CD14-positive monocyte (primary cell): Measurements from ENCODE around the gene ADK. TPM values are rescaled to one million over a fixed set of nuclear protein-coding genes. Genes with fewer than 3 reads are reported as not detected.

Source experiments
- DNase-seq, 3 donors: peaks; one replicate each; pipeline ENCODE4 v3.0.0-alpha.2; 2011 to 2022
- H2AFZ ChIP-seq: 2 replicates; pipeline ENCODE4 v1.6.0; 2012; ENCODE audit warnings: mild to moderate bottlenecking, low read depth, low read length, inconsistent platforms; ENCODE audit not compliant: insufficient read depth, poor library complexity, severe bottlenecking
- H3K27ac ChIP-seq, 2 donors: 1 replicate in 1 of 2; 2 replicates in 1 of 2; pipeline ENCODE4 v1.5.1; 2012 to 2013; ENCODE audit warnings: low read length in 2 of 2, control low read depth in 1 of 2, inconsistent platforms in 1 of 2, low read depth in 1 of 2, mild to moderate bottlenecking in 1 of 2
- H3K27me3 ChIP-seq, 2 donors: one replicate each; pipeline versions ENCODE4 v1.6.0 to v1.6.1; 2011 to 2013; ENCODE audit warnings: low read length in 2 of 2; ENCODE audit not compliant: control insufficient read depth in 2 of 2, insufficient read depth in 2 of 2
- H3K36me3 ChIP-seq, 2 donors: replicated peaks in 1 of 2; 1 replicate in 1 of 2; 2 replicates in 1 of 2; pipeline versions ENCODE4 v1.5.1 to v1.6.1; 2012 to 2013; ENCODE audit warnings: low read length in 2 of 2, control low read depth in 1 of 2, inconsistent platforms in 1 of 2, mild to moderate bottlenecking in 1 of 2; ENCODE audit not compliant: insufficient read depth in 2 of 2, control insufficient read depth in 1 of 2
- H3K4me1 ChIP-seq, 2 donors: 1 replicate in 1 of 2; 2 replicates in 1 of 2; pipeline versions ENCODE4 v1.5.1 to v1.6.1; 2012 to 2013; ENCODE audit warnings: low read length in 2 of 2, control low read depth in 1 of 2, inconsistent platforms in 1 of 2, mild to moderate bottlenecking in 1 of 2, moderate library complexity in 1 of 2; ENCODE audit not compliant: insufficient read depth in 2 of 2, control insufficient read depth in 1 of 2
- H3K4me2 ChIP-seq: replicated peaks from 2 replicates; pipeline ENCODE3; 2012; ENCODE audit warnings: low read length, moderate library complexity, mild to moderate bottlenecking; ENCODE audit not compliant: poor library complexity, severe bottlenecking; ENCODE audit errors: extremely low read depth
- H3K4me3 ChIP-seq, 3 experiments: fragments of 200-600 bp in 1 of 3; sonication (generic) in 1 of 3; replicated peaks in 1 of 3; 1 replicate in 2 of 3; 2 replicates in 1 of 3; pipeline ENCODE4 v1.5.1; 2011 to 2013; ENCODE audit warnings: low read length in 3 of 3, mild to moderate bottlenecking in 3 of 3, control low read depth in 2 of 3, low read depth in 2 of 3, inconsistent platforms in 1 of 3, moderate library complexity in 1 of 3
- H3K79me2 ChIP-seq: 2 replicates; pipeline ENCODE4 v1.6.0; 2012; ENCODE audit warnings: mild to moderate bottlenecking, control low read depth, inconsistent platforms, low read length, moderate library complexity; ENCODE audit not compliant: insufficient read depth
- H3K9ac ChIP-seq: 2 replicates; pipeline ENCODE4 v1.6.0; 2017; ENCODE audit warnings: low read length, mild to moderate bottlenecking; ENCODE audit not compliant: insufficient read depth, poor library complexity, severe bottlenecking
- H3K9me3 ChIP-seq, 2 donors: replicated peaks in 1 of 2; 1 replicate in 1 of 2; 2 replicates in 1 of 2; pipeline versions ENCODE4 v1.5.1 to v1.6.1; 2012 to 2013; ENCODE audit warnings: low read length in 2 of 2, control low read depth in 1 of 2; ENCODE audit not compliant: control insufficient read depth in 1 of 2, insufficient read depth in 1 of 2
- H4K20me1 ChIP-seq: 2 replicates; pipeline ENCODE4 v1.6.0; 2012; ENCODE audit warnings: mild to moderate bottlenecking, low read length, control low read depth, moderate library complexity; ENCODE audit not compliant: insufficient read depth
- H3K27ac Mint-ChIP-seq, 7 donors: one replicate each; pipeline ENCODE4 v1.8.0; 2020; ENCODE audit warnings: mild to moderate bottlenecking in 7 of 7, mixed read lengths in 7 of 7, moderate library complexity in 6 of 7, inconsistent platforms in 2 of 7
- H3K27me3 Mint-ChIP-seq, 3 donors: one replicate each; pipeline ENCODE4 v1.8.0; 2021 to 2022; ENCODE audit warnings: low read depth in 3 of 3, mild to moderate bottlenecking in 3 of 3, mixed read lengths in 3 of 3, moderate library complexity in 3 of 3, inconsistent platforms in 1 of 3
- H3K36me3 Mint-ChIP-seq, 2 donors: one replicate each; pipeline ENCODE4 v1.8.0; 2020; ENCODE audit warnings: mixed read lengths in 2 of 2, inconsistent platforms in 1 of 2, mild to moderate bottlenecking in 1 of 2
- H3K4me1 Mint-ChIP-seq: one replicate; pipeline ENCODE4 v1.8.0; 2020; ENCODE audit warnings: mild to moderate bottlenecking, mixed read lengths
- H3K4me3 Mint-ChIP-seq, 2 donors: one replicate each; pipeline ENCODE4 v1.8.0; 2020; ENCODE audit warnings: mild to moderate bottlenecking in 2 of 2, mixed read lengths in 2 of 2, moderate library complexity in 1 of 2
- H3K9me3 Mint-ChIP-seq, 7 donors: one replicate each; pipeline ENCODE4 v1.8.0; 2020 to 2022; ENCODE audit warnings: mixed read lengths in 7 of 7, mild to moderate bottlenecking in 6 of 7, moderate library complexity in 6 of 7, inconsistent platforms in 2 of 7
- CTCF ChIP-seq: fragments of 200-600 bp; IDR thresholded peaks from one replicate; pipeline ENCODE4 v1.8.0; 2022; ENCODE audit warnings: antibody characterized with exemption, mild to moderate bottlenecking
- WGBS: methylation state at CpG from one replicate; pipeline ENCODE4 v1.1.5; 2013; ENCODE audit warnings: missing lambda C conversion rate; ENCODE audit not compliant: insufficient coverage; 5-methylcytosine and 5-hydroxymethylcytosine counted together
- intact Hi-C, 2 donors: fragments of 100-400 bp; cut with micrococcal nuclease; formaldehyde crosslinking; loops; one replicate each; pipeline versions ENCODE4 v1.15.0 to v1.15.1; 2023
- polyA plus RNA-seq, 3 donors: library from polyadenylated mRNA; depleted of rRNA in 1 of 3; unstranded in 2 of 3; stranded (reverse) in 1 of 3; fragments of 300-500 nt in 2 of 3; fragments of >200 nt in 1 of 3; fragmentation: Illumina TruSeq in 2 of 3; gene quantifications; 1 replicate in 2 of 3; 2 replicates in 1 of 3; pipeline ENCODE4 v1.2.3, GENCODE V29; 2012 to 2021

The ADK gene
- polyA plus RNA-seq, 3 donors = 6.4 to 38.2 (median 35.7) TPM

- no peaks in the 10 kb centered on the region for H3K79me2 ChIP-seq
- no peak overlapping the region for H3K4me2 ChIP-seq
- no peak overlapping the region for H3K9ac ChIP-seq
- no peak overlapping the region for H3K27ac Mint-ChIP-seq
- no peaks in the 10 kb centered on the region for H4K20me1 ChIP-seq
- H3K36me3 Mint-ChIP-seq = no peaks in the 10 kb centered on the region
- H3K27me3 Mint-ChIP-seq = peaks cover 0 to 2% (median 0%) of the 10 kb centered on the region in 3 donors
- no peaks in the 10 kb centered on the region for H3K9me3 ChIP-seq
- intact Hi-C loops = no loop called here
- no peak overlapping the region for H3K4me3 ChIP-seq
- H3K4me3 Mint-ChIP-seq = no peak overlapping the region
- H2AFZ ChIP-seq = no peak overlapping the region
- WGBS = 80% methylated on average over 3 of the region's 4 CpGs
- H3K27me3 ChIP-seq = no peaks in the 10 kb centered on the region
- peaks cover 6 to 9% of the 10 kb centered on the region in 2 donors for H3K4me1 ChIP-seq
- no peaks in the 10 kb centered on the region for H3K36me3 ChIP-seq
- no peak for TF ChIP-seq CTCF
- peaks cover 17% of the 10 kb centered on the region for H3K4me1 Mint-ChIP-seq
- DNase-seq = no peak
- H3K9me3 Mint-ChIP-seq = peaks cover 0 to 1% (median 0%) of the 10 kb centered on the region in 7 donors
- no peak overlapping the region for H3K27ac ChIP-seq
Measured at GRCh38 chr10:74745449-74745848, 594.4 kb downstream of the ADK start.

- Mint-ChIP-seq H3K4me1 (peaks cover 17% of the 10 kb centered on the region), H3K27ac (no peak overlapping the region), H3K9me3 (peaks cover 0 to 1% (median 0%) of the 10 kb centered on the region in 7 donors), H3K27me3 (peaks cover 0 to 2% (median 0%) of the 10 kb centered on the region in 3 donors), H3K36me3 (no peaks in the 10 kb centered on the region), H3K4me3 (no peak overlapping the region)
- Histone ChIP-seq H3K4me3 (no peak overlapping the region), H3K4me1 (peaks cover 6 to 9% of the 10 kb centered on the region in 2 donors), H3K9me3 (no peaks in the 10 kb centered on the region), H3K36me3 (no peaks in the 10 kb centered on the region), H3K79me2 (no peaks in the 10 kb centered on the region), H3K9ac (no peak overlapping the region), H3K27me3 (no peaks in the 10 kb centered on the region), H3K27ac (no peak overlapping the region), H2AFZ (no peak overlapping the region), H3K4me2 (no peak overlapping the region), H4K20me1 (no peaks in the 10 kb centered on the region)
- WGBS = 96% methylated on average over 8 of the region's 14 CpGs
- intact Hi-C loops = no loop called here
- TF ChIP-seq CTCF = no peak
- DNase-seq = no peak
Measured at GRCh38 chr10:74746813-74747212, 595.8 kb downstream of the ADK start.
